ENCODE measurements around the gene PDCD1LG2. TPM values are rescaled to one million over a fixed set of nuclear protein-coding genes. Genes with fewer than 3 reads are reported as not detected.

Gene PDCD1LG2
- total and polyA plus RNA-seq, 2 of the 8 experiments (the other 6 are each of a cell fraction or from before 2014, with no cell fraction given), result not detected

GRCh38 chr9:5499889-5500398 lies 10.4 kb upstream of the PDCD1LG2 start:
- Histone ChIP-seq H3K9me3 (ENCODE audit: insufficient read depth in 2 of 2, low read depth in 1 of 2, low read length in 1 of 2) (no peaks in the 10 kb centered on the region), H3K27ac (ENCODE audit: low read depth, low read length) (no peak overlapping the region), H4K91ac (replicated peaks; ENCODE audit: insufficient read length, low read length) (no peak overlapping the region), H3K4me2 (ENCODE audit: insufficient read depth in 1 of 2, low read depth in 2 of 2, low read length in 2 of 2) (no peak overlapping the region), H3K14ac (ENCODE audit: insufficient read length) (no peak overlapping the region), H3K79me1 (ENCODE audit: low read depth, low read length) (no peaks in the 10 kb centered on the region), H3K4me1 (replicated peaks in 1 of 4; ENCODE audit: control insufficient read depth in 3 of 4, insufficient read depth in 4 of 4, low read length in 3 of 4) (no peaks in the 10 kb centered on the region; a peak in 2 of 7 replicates), H3K36me3 (ENCODE audit: control insufficient read depth in 2 of 4, insufficient read depth in 4 of 4, low read length in 3 of 4) (no peaks in the 10 kb centered on the region), H2BK12ac (ENCODE audit: low read depth, low read length) (no peak overlapping the region), H2AK5ac (ENCODE audit: low read depth, low read length) (no peak overlapping the region), H4K20me1 (replicated peaks in 1 of 2; ENCODE audit: control insufficient read depth in 1 of 2, insufficient read depth in 2 of 2, low read length in 2 of 2) (no peaks in the 10 kb centered on the region), H2BK15ac (ENCODE audit: low read length) (no peak overlapping the region), H2BK20ac (ENCODE audit: low read length) (no peak overlapping the region), H3K79me2 (ENCODE audit: control insufficient read depth in 1 of 2, insufficient read depth in 2 of 2, low read length in 2 of 2) (no peaks in the 10 kb centered on the region), H3K23me2 (ENCODE audit: low read depth, low read length) (no peaks in the 10 kb centered on the region), H2BK5ac (ENCODE audit: low read depth, low read length) (no peak overlapping the region; the same call in 1 of the 2 replicates), H3K23ac (ENCODE audit: insufficient read length) (no peak overlapping the region), H3K27me3 (replicated peaks in 1 of 4; ENCODE audit: control insufficient read depth in 3 of 4, extremely low read depth in 1 of 4, insufficient read depth in 3 of 4, low read length in 3 of 4) (no peaks in the 10 kb centered on the region), H2BK120ac (replicated peaks; ENCODE audit: low read depth, low read length) (no peak overlapping the region), H3K4me3 (ENCODE audit: extremely low read depth in 1 of 4, insufficient read depth in 2 of 4, low read depth in 3 of 4, low read length in 4 of 4) (no peak overlapping the region), H4K8ac (ENCODE audit: extremely low read depth, insufficient read depth, low read length) (no peak overlapping the region), H3K4ac (replicated peaks; ENCODE audit: insufficient read length, low read depth, low read length) (no peak overlapping the region), H3K18ac (ENCODE audit: extremely low read depth, low read length) (no peak overlapping the region), H3K56ac (replicated peaks; ENCODE audit: insufficient read length, low read depth, low read length) (no peak overlapping the region), H3K9ac (replicated peaks in 1 of 4; ENCODE audit: extremely low read depth in 1 of 4, low read depth in 3 of 4, low read length in 3 of 4) (no peak overlapping the region), H2AFZ (ENCODE audit: low read length) (no peak overlapping the region), H4K5ac (ENCODE audit: insufficient read length, low read depth, low read length) (no peak overlapping the region)
- 90% methylated on average over 4 of the region's 4 CpGs; no CpG with 5 or more reads in 1 of the 2 experiments for WGBS, 2 experiments (ENCODE audit: extremely low coverage in 1 of 2, insufficient coverage in 1 of 2, insufficient read length in 1 of 2, insufficient replicate concordance in 2 of 2, low coverage in 1 of 2, low lambda C conversion rate in 2 of 2, missing lambda C conversion rate in 1 of 2)
- DNase-seq (ENCODE audit: low read depth in 1 of 2, low spot score in 2 of 2) (no peak), FAIRE-seq (no peak)
- TF ChIP-seq YY1 (IDR thresholded peaks at IDR 0.05; ENCODE audit: low read depth, low read length), result no peak
- CTCF ChIA-PET (ENCODE audit: partially characterized antibody), result interaction anchor here (1.1 kb wide), 1 partner anchor 33 kb away, joined by 3 read pairs; no protein-coding TSS in a partner anchor
- POLR2A ChIA-PET (ENCODE audit: partially characterized antibody), result interaction anchor here (1.0 to 1.4 kb wide), 2 partner anchors 11 to 30 kb away, joined by 4 read pairs; partner anchors contain the start of gene PDCD1LG2
